Measurements from ENCODE around the gene IL15RA. TPM values are rescaled to one million over a fixed set of nuclear protein-coding genes. Genes with fewer than 3 reads are reported as not detected.
"Not testable (repeated sequence)": the region's sequence is repeated elsewhere in the genome, so short reads cannot be mapped to it uniquely, and the experiment has no call there.

The IL15RA gene
- total RNA-seq, 1 donor from 2014 or later = 0.48 TPM

- Mint-ChIP-seq H3K36me3 (ENCODE audit: insufficient read depth) (peaks cover 2% of the 10 kb centered on the region), H3K4me1 (ENCODE audit: low read depth) (no peaks in the 10 kb centered on the region), H3K27me3 (peaks cover 19% of the 10 kb centered on the region), H3K4me3 (ENCODE audit: low read depth) (no peak overlapping the region), H3K27ac (no peak overlapping the region), H3K9me3 (ENCODE audit: low read depth) (peaks cover 10% of the 10 kb centered on the region)
- DNase-seq (ENCODE audit: low spot score, unreplicated experiment) = no peak
- no peak for TF ChIP-seq CTCF (IDR thresholded peaks at IDR 0.05; ENCODE audit: unreplicated experiment)
Observed at GRCh38 chr10:6005856-6006395, 28.6 kb upstream of the IL15RA start.

DNA sequence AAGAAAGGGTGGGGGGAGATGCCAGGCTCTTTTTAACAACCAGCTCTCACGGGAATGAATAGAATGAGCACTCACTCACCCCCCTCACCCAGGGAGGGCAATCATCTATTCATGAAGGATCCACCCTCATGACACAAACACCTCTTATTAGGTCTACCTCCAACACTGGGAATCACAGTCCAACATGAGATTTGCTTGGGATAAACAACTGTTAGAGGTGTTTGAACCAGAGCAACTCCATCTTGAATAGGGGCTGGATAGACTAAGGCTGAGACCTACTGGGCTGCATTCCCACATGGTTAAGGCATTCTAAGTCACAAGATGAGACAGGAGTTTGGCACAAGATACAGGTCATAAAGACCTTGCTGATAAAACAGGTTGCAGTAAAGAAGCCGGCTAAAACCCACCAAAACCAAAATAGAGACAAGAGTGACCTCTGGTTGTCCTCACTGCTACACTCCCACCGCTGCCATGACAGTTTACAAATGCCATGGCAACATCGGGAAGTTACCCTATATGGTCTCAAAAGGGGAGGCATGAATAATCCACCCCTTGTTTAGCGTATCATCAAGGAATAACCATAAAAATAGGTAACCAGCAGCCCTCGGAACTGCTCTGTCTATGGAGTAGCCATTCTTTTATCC lies 27.9 kb upstream of the IL15RA start:
- H3K36me3 Mint-ChIP-seq (ENCODE audit: insufficient read depth); DNase-seq (ENCODE audit: low spot score, unreplicated experiment); H3K4me1 Mint-ChIP-seq (ENCODE audit: low read depth); H3K27ac Mint-ChIP-seq; H3K4me3 Mint-ChIP-seq (ENCODE audit: low read depth): not testable (repeated sequence)
- Mint-ChIP-seq H3K9me3 (ENCODE audit: low read depth) (peaks cover 10% of the 10 kb centered on the region), H3K27me3 (peaks cover 23% of the 10 kb centered on the region)

DNA sequence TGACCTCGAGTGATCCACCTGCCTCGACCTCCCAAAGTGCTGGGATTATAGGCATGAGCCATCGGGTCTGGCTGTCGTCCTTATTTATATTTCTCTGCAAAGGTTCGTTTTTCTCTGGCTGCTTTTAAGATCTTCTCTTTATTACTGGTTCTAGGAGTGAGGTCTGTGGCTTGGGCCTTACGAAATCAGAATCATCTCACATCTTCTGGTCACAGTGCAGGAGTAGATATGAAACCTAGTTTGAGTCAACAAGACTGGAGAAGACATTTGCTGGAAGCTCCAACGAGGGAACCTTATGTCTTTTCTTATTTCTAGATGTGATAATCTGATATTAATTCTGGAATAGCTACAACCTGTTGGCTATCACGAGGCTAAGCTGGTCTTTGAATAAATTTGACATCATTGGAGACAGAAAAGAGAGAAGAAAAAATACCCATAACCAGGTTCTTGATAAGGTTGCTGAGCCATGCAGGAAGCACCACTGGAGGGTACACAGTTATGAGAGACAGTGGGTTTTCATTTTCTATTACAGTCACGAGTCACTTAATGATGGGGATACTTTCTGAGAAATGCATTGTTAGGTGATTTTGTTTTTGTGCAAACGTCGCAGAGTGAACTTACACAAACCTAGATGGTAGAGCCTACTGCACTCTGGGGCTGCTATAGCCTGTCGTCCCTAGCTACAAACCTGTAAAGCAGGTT lies 25.6 kb upstream of the IL15RA start:
- peaks cover 7% of the 10 kb centered on the region for H3K9me3 Mint-ChIP-seq (ENCODE audit: low read depth)
- H3K36me3 Mint-ChIP-seq (ENCODE audit: insufficient read depth) = no peaks in the 10 kb centered on the region
- H3K4me1 Mint-ChIP-seq (ENCODE audit: low read depth) = no peaks in the 10 kb centered on the region
- H3K27me3 Mint-ChIP-seq = peaks cover 24% of the 10 kb centered on the region
- DNase-seq (ENCODE audit: low spot score, unreplicated experiment) = no peak
- no peak overlapping the region for H3K27ac Mint-ChIP-seq
- TF ChIP-seq CTCF (IDR thresholded peaks at IDR 0.05; ENCODE audit: unreplicated experiment) = no peak
- no peak overlapping the region for H3K4me3 Mint-ChIP-seq (ENCODE audit: low read depth)

GRCh38 chr10:5999440-6000165 lies 22.3 kb upstream of the IL15RA start:
- H3K27me3 Mint-ChIP-seq = peaks cover 14% of the 10 kb centered on the region
- no peaks in the 10 kb centered on the region for H3K36me3 Mint-ChIP-seq (ENCODE audit: insufficient read depth)
- no peak overlapping the region for H3K4me3 Mint-ChIP-seq (ENCODE audit: low read depth)
- TF ChIP-seq CTCF (IDR thresholded peaks at IDR 0.05; ENCODE audit: unreplicated experiment) = no peak
- no peak for DNase-seq (ENCODE audit: low spot score, unreplicated experiment)
- peaks cover 14% of the 10 kb centered on the region for H3K4me1 Mint-ChIP-seq (ENCODE audit: low read depth)
- H3K9me3 Mint-ChIP-seq (ENCODE audit: low read depth) = no peaks in the 10 kb centered on the region
- H3K27ac Mint-ChIP-seq = no peak overlapping the region

DNA sequence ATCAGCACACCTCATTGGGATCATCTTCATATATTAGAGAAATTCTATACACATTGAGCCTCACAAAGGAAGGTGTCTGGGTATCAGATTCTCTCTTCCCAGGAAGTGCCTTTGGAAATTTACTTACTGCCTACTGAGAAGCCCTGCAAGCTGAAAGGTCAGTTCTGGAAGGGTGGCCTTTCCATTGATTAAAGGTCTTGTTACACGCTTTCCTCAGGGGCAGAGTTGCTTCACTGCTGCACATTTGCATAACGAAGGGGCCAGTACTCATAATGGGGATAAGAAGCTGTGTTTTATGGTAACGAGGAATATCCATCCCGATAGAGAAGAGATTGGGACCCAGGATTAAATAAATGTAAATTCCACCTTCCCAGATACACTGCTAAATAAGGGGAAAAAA lies 19.4 kb upstream of the IL15RA start:
- H3K4me3 Mint-ChIP-seq (ENCODE audit: low read depth) = no peak overlapping the region
- no peak for TF ChIP-seq CTCF (IDR thresholded peaks at IDR 0.05; ENCODE audit: unreplicated experiment)
- no peak for DNase-seq (ENCODE audit: low spot score, unreplicated experiment)
- H3K27ac Mint-ChIP-seq = no peak overlapping the region
- H3K9me3 Mint-ChIP-seq (ENCODE audit: low read depth) = peaks cover 16% of the 10 kb centered on the region
- H3K27me3 Mint-ChIP-seq = peaks cover 7% of the 10 kb centered on the region
- peaks cover 3% of the 10 kb centered on the region for H3K36me3 Mint-ChIP-seq (ENCODE audit: insufficient read depth)
- peaks cover 14% of the 10 kb centered on the region for H3K4me1 Mint-ChIP-seq (ENCODE audit: low read depth)
